ENCODE data around the gene ALG14.
"Not testable (repeated sequence)": the region's sequence is repeated elsewhere in the genome, so short reads cannot be mapped to it uniquely, and the experiment has no call there.

ALG14 gene

GRCh38 chr1:95007687-95008086 is 65.1 kb downstream of the ALG14 start:
- no peak for DNase-seq (ENCODE audit: low read depth in 2 of 2)

- DNase-seq (ENCODE audit: low read depth in 2 of 2): no peak
Measured at GRCh38 chr1:95006681-95007080, 66.1 kb downstream of the ALG14 start.

- no peak for DNase-seq (ENCODE audit: low read depth in 2 of 2)
Measured at GRCh38 chr1:95005584-95005983, 67.2 kb downstream of the ALG14 start.

GRCh38 chr1:95004013-95004412 is 68.7 kb downstream of the ALG14 start:
- DNase-seq (ENCODE audit: low read depth in 2 of 2): no peak

- no peak for DNase-seq (ENCODE audit: low read depth in 2 of 2)
Measured at GRCh38 chr1:95003433-95003738, 69.4 kb downstream of the ALG14 start.

GRCh38 chr1:95002540-95003432 is 70.0 kb downstream of the ALG14 start:
- no peak for DNase-seq (ENCODE audit: low read depth in 2 of 2)

- DNase-seq (ENCODE audit: low read depth in 2 of 2): no peak
Measured at GRCh38 chr1:95002164-95002539, 70.6 kb downstream of the ALG14 start.

GRCh38 chr1:94999456-95000131 is 73.2 kb downstream of the ALG14 start:
- no peak for DNase-seq (ENCODE audit: low read depth in 2 of 2)

GRCh38 chr1:94998748-94999147 is 74.0 kb downstream of the ALG14 start:
- no peak for DNase-seq (ENCODE audit: low read depth in 2 of 2)

GRCh38 chr1:94998114-94998513 is 74.6 kb downstream of the ALG14 start:
- no peak for DNase-seq (ENCODE audit: low read depth in 2 of 2)

GRCh38 chr1:94995536-94995935 is 77.2 kb downstream of the ALG14 start:
- DNase-seq (ENCODE audit: low read depth in 2 of 2): not testable (repeated sequence)

GRCh38 chr1:94994805-94995204 is 77.9 kb downstream of the ALG14 start:
- DNase-seq (ENCODE audit: low read depth in 2 of 2): no peak

- DNase-seq (ENCODE audit: low read depth in 2 of 2): no peak
Measured at GRCh38 chr1:94993931-94994645, 78.7 kb downstream of the ALG14 start.

GRCh38 chr1:94992863-94993563 is 79.7 kb downstream of the ALG14 start:
- DNase-seq (ENCODE audit: low read depth in 2 of 2): no peak

GRCh38 chr1:94992161-94992560 is 80.6 kb downstream of the ALG14 start:
- no peak for DNase-seq (ENCODE audit: low read depth in 2 of 2)

GRCh38 chr1:94989911-94990473 is 82.8 kb downstream of the ALG14 start:
- no peak for DNase-seq (ENCODE audit: low read depth in 2 of 2)

GRCh38 chr1:94989398-94989797 is 83.4 kb downstream of the ALG14 start:
- DNase-seq (ENCODE audit: low read depth in 2 of 2): no peak

- DNase-seq (ENCODE audit: low read depth in 2 of 2): no peak
Measured at GRCh38 chr1:94988356-94988755, 84.4 kb downstream of the ALG14 start.

GRCh38 chr1:94986783-94987182 is 86.0 kb downstream of the ALG14 start:
- DNase-seq (ENCODE audit: low read depth in 2 of 2): no peak

GRCh38 chr1:94983171-94983739 is 89.5 kb downstream of the ALG14 start:
- no peak for DNase-seq (ENCODE audit: low read depth in 2 of 2)

GRCh38 chr1:94982398-94982797 is 90.4 kb downstream of the ALG14 start:
- DNase-seq (ENCODE audit: low read depth in 2 of 2): no peak
